Esophagus muscularis mucosa (tissue), 3 donors: ENCODE data around the gene KCNQ5.

Source experiments
- POLR2A ChIP-seq: fragments of 450-650 bp; IDR thresholded peaks from one replicate; pipeline ENCODE4 v1.6.1; 2017; ENCODE audit warnings: antibody characterized with exemption, moderate library complexity, mild to moderate bottlenecking, low read depth
- TF ChIP-seq, protein P1 (sequence below), 3 experiments: fragments of 200-600 bp in 2 of 3; fragments of 450-650 bp in 1 of 3; sonication (generic) in 2 of 3; IDR thresholded peaks; one replicate each; pipeline ENCODE4 v1.5.1; 2017 to 2019; ENCODE audit warnings: antibody characterized with exemption in 3 of 3, mild to moderate bottlenecking in 2 of 3, moderate library complexity in 1 of 3

DNA sequence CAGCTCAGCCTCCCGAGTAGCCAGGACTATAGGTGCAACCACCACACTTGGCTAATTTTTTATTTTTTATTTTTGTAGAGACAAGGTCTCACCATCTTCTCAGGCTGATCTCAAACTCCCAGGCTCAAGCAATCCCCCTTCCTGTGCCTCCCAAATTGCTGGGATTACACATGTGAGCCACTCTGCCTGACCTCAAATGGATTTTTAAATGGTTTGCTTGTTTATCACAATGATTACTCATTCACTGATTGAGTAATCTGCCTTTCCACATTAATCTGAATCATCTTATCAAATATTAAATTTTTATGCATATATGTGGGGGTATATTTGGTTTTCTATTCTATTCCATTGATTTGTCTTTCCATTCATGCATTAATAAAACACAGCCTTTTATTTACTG, 612.9 kb downstream of the KCNQ5 start:
- TF ChIP-seq, protein P1, sequence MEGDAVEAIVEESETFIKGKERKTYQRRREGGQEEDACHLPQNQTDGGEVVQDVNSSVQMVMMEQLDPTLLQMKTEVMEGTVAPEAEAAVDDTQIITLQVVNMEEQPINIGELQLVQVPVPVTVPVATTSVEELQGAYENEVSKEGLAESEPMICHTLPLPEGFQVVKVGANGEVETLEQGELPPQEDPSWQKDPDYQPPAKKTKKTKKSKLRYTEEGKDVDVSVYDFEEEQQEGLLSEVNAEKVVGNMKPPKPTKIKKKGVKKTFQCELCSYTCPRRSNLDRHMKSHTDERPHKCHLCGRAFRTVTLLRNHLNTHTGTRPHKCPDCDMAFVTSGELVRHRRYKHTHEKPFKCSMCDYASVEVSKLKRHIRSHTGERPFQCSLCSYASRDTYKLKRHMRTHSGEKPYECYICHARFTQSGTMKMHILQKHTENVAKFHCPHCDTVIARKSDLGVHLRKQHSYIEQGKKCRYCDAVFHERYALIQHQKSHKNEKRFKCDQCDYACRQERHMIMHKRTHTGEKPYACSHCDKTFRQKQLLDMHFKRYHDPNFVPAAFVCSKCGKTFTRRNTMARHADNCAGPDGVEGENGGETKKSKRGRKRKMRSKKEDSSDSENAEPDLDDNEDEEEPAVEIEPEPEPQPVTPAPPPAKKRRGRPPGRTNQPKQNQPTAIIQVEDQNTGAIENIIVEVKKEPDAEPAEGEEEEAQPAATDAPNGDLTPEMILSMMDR (IDR thresholded peaks at IDR 0.05): no peak
- TF ChIP-seq POLR2A: no peak
